GM12878 (cell line): ENCODE measurements around the gene ARHGAP22. TPM values are rescaled to one million over a fixed set of nuclear protein-coding genes. Genes with fewer than 3 reads are reported as not detected.

Experiments used
- ATAC-seq: fragments of 200-7000 bp; cut with Tn5 transposase; 3 replicates; pipeline ENCODE4 v1.9.1; 2020; ENCODE audit warnings: mild to moderate bottlenecking, moderate library complexity
- BruUV-seq: library from RNA; stranded (reverse); fragments of 400-500 nt; replicated peaks from 2 replicates; lab custom pipeline; 2021; lab: Mats Ljungman, UMichigan
- CTCF ChIA-PET: fragments of 300-600 bp; sonication (Branson Sonifier 250); formaldehyde crosslinking; extraction: SDS; loops from one replicate; lab custom pipeline; 2021; ENCODE audit warnings: inconsistent platforms; lab: Yijun Ruan, JAX
- POLR2A ChIA-PET: fragments of 350-600 bp; formaldehyde crosslinking; extraction: SDS; loops from one replicate; lab custom pipeline; 2021; ENCODE audit warnings: inconsistent platforms; lab: Charles Lee
- RAD21 ChIA-PET: fragments of 300-600 bp; sonication (Branson Sonifier 250); formaldehyde crosslinking; loops from one replicate; lab custom pipeline; 2023; ENCODE audit warnings: antibody characterized with exemption; ENCODE audit not compliant: unreplicated experiment; lab: Charles Lee
- SMC1A ChIA-PET: fragments of 300-600 bp; sonication (Branson Sonifier 250); formaldehyde crosslinking; loops from one replicate; lab custom pipeline; 2023; ENCODE audit not compliant: unreplicated experiment, uncharacterized antibody; lab: Charles Lee
- DNase-seq: peaks from one replicate; pipeline ENCODE4 v3.0.0-alpha.2; 2011; ENCODE audit warnings: low read depth, low spot score
- FAIRE-seq: peaks from 3 replicates; lab custom pipeline; 2011; peaks lifted over from hg19 to GRCh38; lab: Jason Lieb, UNC
- H2AFZ ChIP-seq: 2 replicates; pipeline ENCODE4 v1.6.0; 2011; ENCODE audit warnings: low read depth, low read length, control low read depth; ENCODE audit not compliant: control insufficient read depth
- H3K27ac ChIP-seq: 2 replicates; pipeline ENCODE4 v1.5.1; 2011; ENCODE audit warnings: control low read depth; ENCODE audit not compliant: control insufficient read depth, insufficient read depth
- H3K27me3 ChIP-seq, 2 experiments: replicated peaks in 1 of 2; 2 replicates each; pipeline versions ENCODE4 v1.6.0 to v1.6.1; 2011; ENCODE audit warnings: low read length in 1 of 2; ENCODE audit not compliant: control insufficient read depth in 2 of 2, insufficient read depth in 2 of 2
- H3K36me3 ChIP-seq, 2 experiments: 2 replicates each; pipeline ENCODE4 v1.5.1; 2011; ENCODE audit warnings: low read length in 1 of 2; ENCODE audit not compliant: control insufficient read depth in 2 of 2, insufficient read depth in 2 of 2
- H3K4me1 ChIP-seq: 2 replicates; pipeline ENCODE4 v1.6.1; 2011; ENCODE audit warnings: mild to moderate bottlenecking, low read length, moderate library complexity, mixed read lengths; ENCODE audit not compliant: control insufficient read depth, insufficient read depth
- H3K4me2 ChIP-seq: 2 replicates; pipeline ENCODE4 v1.6.0; 2011; ENCODE audit warnings: control low read depth; ENCODE audit not compliant: control insufficient read depth, insufficient read depth
- H3K4me3 ChIP-seq: fragments of 200-600 bp; sonication (generic); 2 replicates; pipeline ENCODE4 v1.5.1; 2016
- H3K79me2 ChIP-seq: 2 replicates; pipeline ENCODE4 v1.6.0; 2011; ENCODE audit warnings: low read length; ENCODE audit not compliant: control insufficient read depth, insufficient read depth
- H3K9ac ChIP-seq: 2 replicates; pipeline ENCODE4 v1.8.0; 2011; ENCODE audit warnings: low read length, control low read depth, mixed read lengths; ENCODE audit not compliant: control insufficient read depth, insufficient read depth
- H3K9me3 ChIP-seq: replicated peaks from 3 replicates; pipeline ENCODE4 v1.5.1; 2011; ENCODE audit warnings: mild to moderate bottlenecking, low read length; ENCODE audit not compliant: control insufficient read depth, insufficient read depth
- H4K20me1 ChIP-seq: 2 replicates; pipeline ENCODE4 v1.6.0; 2011; ENCODE audit not compliant: control insufficient read depth, insufficient read depth
- CTCF ChIP-seq, 3 experiments: IDR thresholded peaks in 2 of 3; conservative IDR thresholded peaks in 1 of 3; 2 replicates each; pipeline ENCODE4 v1.5.1; 2011; ENCODE audit warnings: low read depth in 3 of 3, low read length in 3 of 3, mild to moderate bottlenecking in 3 of 3, control low read depth in 2 of 3, moderate library complexity in 2 of 3, inconsistent platforms in 1 of 3, mixed read lengths in 1 of 3; ENCODE audit not compliant: control insufficient read depth in 2 of 3, insufficient read depth in 1 of 3; ENCODE audit errors: extremely low read depth in 1 of 3
- SIN3A ChIP-seq: IDR thresholded peaks from 2 replicates; pipeline ENCODE4 v1.6.1; 2012; ENCODE audit warnings: low read depth, low read length, improper control_type of control experiment
- WGBS: methylation state at CpG from one replicate; pipeline ENCODE4 v1.1.6; 2016; ENCODE audit warnings: low lambda C conversion rate; ENCODE audit not compliant: insufficient replicate concordance, insufficient coverage; ENCODE audit errors: missing lambda C conversion rate; 5-methylcytosine and 5-hydroxymethylcytosine counted together
- in situ Hi-C: fragments of 300-500 bp; cut with MboI; formaldehyde crosslinking; loops from 9 replicates; pipeline ENCODE4 v1.14.3; 2018; ENCODE audit warnings: mixed read lengths
- intact Hi-C: fragments of 100-400 bp; cut with micrococcal nuclease; formaldehyde crosslinking; loops from one replicate; pipeline ENCODE4 v1.14.2; 2022; ENCODE audit not compliant: unreplicated experiment
- polyA plus RNA-seq, 11 experiments: library from polyadenylated mRNA; depleted of rRNA in 4 of 11; unstranded in 6 of 11; stranded (reverse) in 5 of 11; fragments of >200 nt; fragmentation: Nextera tagmentation in 4 of 11; fragmentation: Illumina TruSeq in 1 of 11; extraction: Ambion mirVana in 4 of 11; extraction: Trizol in 1 of 11; gene quantifications; 1 replicate in 1 of 11; 2 replicates in 10 of 11; pipeline versions ENCODE4 v1.2.1 to v1.2.3, GENCODE V29; 2011 to 2016; ENCODE audit warnings: inconsistent platforms in 2 of 11, missing spikeins in 2 of 11, low read depth in 1 of 11
- total RNA-seq, 4 experiments: library from RNA; depleted of rRNA in 3 of 4; stranded (reverse); fragments of >200 nt in 3 of 4; fragmentation: Illumina TruSeq in 1 of 4; extraction: Trizol in 1 of 4; gene quantifications; 2 replicates each; pipeline versions ENCODE4 v1.2.1 to v1.2.3, GENCODE V29; 2013 to 2021

ARHGAP22 gene
- total and polyA plus RNA-seq, 10 of the 15 experiments (the other 5 are each of a cell fraction or from before 2014, with no cell fraction given): 0.07 to 0.61 (median 0.18) TPM; not detected in 5

- 5% methylated on average over 2 of the region's 2 CpGs for WGBS
- Histone ChIP-seq H3K27me3 (no peaks in the 10 kb centered on the region), H3K27ac (peak overlapping the region; percentile 56; the same call in 1 of the 2 replicates), H3K9ac (no peak overlapping the region), H4K20me1 (no peaks in the 10 kb centered on the region), H3K4me3 (peak overlapping the region; percentile 19; the same call in 1 of the 2 replicates), H3K9me3 (peaks cover 1% of the 10 kb centered on the region; the same call in 1 of the 3 replicates), H3K79me2 (no peaks in the 10 kb centered on the region; the same call in 1 of the 2 replicates), H2AFZ (peak overlapping the region; percentile 51), H3K4me1 (peaks cover 15% of the 10 kb centered on the region), H3K36me3 (no peaks in the 10 kb centered on the region), H3K4me2 (peak overlapping the region; percentile 45)
- POLR2A ChIA-PET: interaction anchor here (0.6 to 2.7 kb wide), 8 partner anchors 10 to 192 kb away, joined by 3 to 26 read pairs (median 6); no protein-coding TSS in a partner anchor
- in situ Hi-C loops (no loop called here), intact Hi-C loops (no loop called here)
- RAD21 ChIA-PET: interaction anchor here (0.8 to 3.0 kb wide), 18 partner anchors 8 to 251 kb away, joined by 3 to 38 read pairs (median 5); no protein-coding TSS in a partner anchor
- peak; percentile 72 for DNase-seq
- BruUV-seq: no TSS peak
- CTCF ChIA-PET: interaction anchor here (0.7 to 17.1 kb wide), 25 partner anchors 7 to 713 kb away, joined by 3 to 664 read pairs (median 5); partner anchors contain the start of gene ARHGAP22
- SMC1A ChIA-PET: interaction anchor here (0.6 to 3.5 kb wide), 23 partner anchors 9 to 1802 kb away, joined by 3 to 64 read pairs (median 5); no protein-coding TSS in a partner anchor
- peak; percentile 89 for FAIRE-seq
- TF ChIP-seq CTCF (IDR thresholded peaks at IDR 0.05 in 2 of 3, conservative IDR thresholded peaks at IDR 0.05 in 1 of 3; ENCODE audit: control insufficient read depth in 2 of 3, extremely low read depth in 1 of 3, insufficient read depth in 1 of 3, low read depth in 3 of 3, low read length in 3 of 3) (peak; percentile 18 to 54 (median 40); a peak in 4 of 6 replicates), SIN3A (no peak)
- ATAC-seq: peak; percentile 81
Measured at GRCh38 chr10:48614481-48615390, 9.9 kb upstream of the ARHGAP22 start.
